SK-N-MC (cell line): Measurements from ENCODE around the gene NUTM2E.
"Not testable (repeated sequence)": the region's sequence is repeated elsewhere in the genome, so short reads cannot be mapped to it uniquely, and the experiment has no call there.

Experiments used
- EZH2 ChIP-seq: fragments of 200-600 bp; sonication (generic); IDR thresholded peaks from one replicate; pipeline ENCODE4 v1.6.1; 2017; ENCODE audit warnings: antibody characterized with exemption
- POLR2AphosphoS5 ChIP-seq: IDR thresholded peaks from 2 replicates; pipeline ENCODE4 v1.6.1; 2012; ENCODE audit warnings: mild to moderate bottlenecking, low read depth, low read length, borderline replicate concordance

DNA sequence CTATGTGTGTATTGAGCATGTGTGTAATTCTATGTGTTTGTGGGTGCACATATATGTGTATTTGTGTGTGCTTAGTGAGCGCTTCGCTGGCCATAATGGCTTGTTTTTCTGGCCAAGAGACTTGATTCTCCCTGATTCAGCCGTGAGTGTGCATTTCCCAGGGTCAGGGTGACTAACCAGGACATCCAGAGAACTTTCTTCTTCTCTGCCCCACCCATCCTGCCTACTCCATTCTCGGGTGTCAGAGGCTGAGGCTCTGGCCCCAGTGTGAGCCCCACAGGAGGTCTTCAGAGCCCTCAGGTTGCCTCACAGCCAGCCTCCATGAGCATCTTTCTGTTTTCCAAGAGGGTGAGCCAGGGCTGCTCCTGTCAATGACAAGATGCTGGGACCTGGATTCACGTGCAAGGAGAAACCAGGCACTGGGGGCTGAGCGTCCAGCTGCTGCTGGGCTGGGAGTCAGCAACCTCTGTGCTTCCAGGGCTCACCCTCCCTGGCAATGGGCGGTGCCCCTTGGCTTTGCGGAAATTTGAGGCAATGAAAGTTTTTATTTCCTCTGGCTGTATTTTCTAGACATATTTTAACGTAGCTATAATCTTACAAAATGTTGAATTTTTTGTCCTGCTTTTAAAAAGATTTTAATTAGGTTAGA is 40.5 kb downstream of the NUTM2E start:
- TF ChIP-seq EZH2, POLR2AphosphoS5: not testable (repeated sequence)
